CD14-positive monocyte (primary cell): Measurements from ENCODE around the gene TFPI2. TPM values are rescaled to one million over a fixed set of nuclear protein-coding genes. Genes with fewer than 3 reads are reported as not detected.

Experiments
- DNase-seq, 3 donors: peaks; one replicate each; pipeline ENCODE4 v3.0.0-alpha.2; 2011 to 2022
- H2AFZ ChIP-seq: 2 replicates; pipeline ENCODE4 v1.6.0; 2012; ENCODE audit warnings: mild to moderate bottlenecking, low read depth, low read length, inconsistent platforms; ENCODE audit not compliant: insufficient read depth, poor library complexity, severe bottlenecking
- H3K27ac ChIP-seq, 2 donors: 1 replicate in 1 of 2; 2 replicates in 1 of 2; pipeline ENCODE4 v1.5.1; 2012 to 2013; ENCODE audit warnings: low read length in 2 of 2, control low read depth in 1 of 2, inconsistent platforms in 1 of 2, low read depth in 1 of 2, mild to moderate bottlenecking in 1 of 2
- H3K27me3 ChIP-seq, 2 donors: one replicate each; pipeline versions ENCODE4 v1.6.0 to v1.6.1; 2011 to 2013; ENCODE audit warnings: low read length in 2 of 2; ENCODE audit not compliant: control insufficient read depth in 2 of 2, insufficient read depth in 2 of 2
- H3K36me3 ChIP-seq, 2 donors: replicated peaks in 1 of 2; 1 replicate in 1 of 2; 2 replicates in 1 of 2; pipeline versions ENCODE4 v1.5.1 to v1.6.1; 2012 to 2013; ENCODE audit warnings: low read length in 2 of 2, control low read depth in 1 of 2, inconsistent platforms in 1 of 2, mild to moderate bottlenecking in 1 of 2; ENCODE audit not compliant: insufficient read depth in 2 of 2, control insufficient read depth in 1 of 2
- H3K4me1 ChIP-seq, 2 donors: 1 replicate in 1 of 2; 2 replicates in 1 of 2; pipeline versions ENCODE4 v1.5.1 to v1.6.1; 2012 to 2013; ENCODE audit warnings: low read length in 2 of 2, control low read depth in 1 of 2, inconsistent platforms in 1 of 2, mild to moderate bottlenecking in 1 of 2, moderate library complexity in 1 of 2; ENCODE audit not compliant: insufficient read depth in 2 of 2, control insufficient read depth in 1 of 2
- H3K4me2 ChIP-seq: replicated peaks from 2 replicates; pipeline ENCODE3; 2012; ENCODE audit warnings: low read length, moderate library complexity, mild to moderate bottlenecking; ENCODE audit not compliant: poor library complexity, severe bottlenecking; ENCODE audit errors: extremely low read depth
- H3K4me3 ChIP-seq, 3 experiments: fragments of 200-600 bp in 1 of 3; sonication (generic) in 1 of 3; replicated peaks in 1 of 3; 1 replicate in 2 of 3; 2 replicates in 1 of 3; pipeline ENCODE4 v1.5.1; 2011 to 2013; ENCODE audit warnings: low read length in 3 of 3, mild to moderate bottlenecking in 3 of 3, control low read depth in 2 of 3, low read depth in 2 of 3, inconsistent platforms in 1 of 3, moderate library complexity in 1 of 3
- H3K79me2 ChIP-seq: 2 replicates; pipeline ENCODE4 v1.6.0; 2012; ENCODE audit warnings: mild to moderate bottlenecking, control low read depth, inconsistent platforms, low read length, moderate library complexity; ENCODE audit not compliant: insufficient read depth
- H3K9ac ChIP-seq: 2 replicates; pipeline ENCODE4 v1.6.0; 2017; ENCODE audit warnings: low read length, mild to moderate bottlenecking; ENCODE audit not compliant: insufficient read depth, poor library complexity, severe bottlenecking
- H3K9me3 ChIP-seq, 2 donors: replicated peaks in 1 of 2; 1 replicate in 1 of 2; 2 replicates in 1 of 2; pipeline versions ENCODE4 v1.5.1 to v1.6.1; 2012 to 2013; ENCODE audit warnings: low read length in 2 of 2, control low read depth in 1 of 2; ENCODE audit not compliant: control insufficient read depth in 1 of 2, insufficient read depth in 1 of 2
- H4K20me1 ChIP-seq: 2 replicates; pipeline ENCODE4 v1.6.0; 2012; ENCODE audit warnings: mild to moderate bottlenecking, low read length, control low read depth, moderate library complexity; ENCODE audit not compliant: insufficient read depth
- H3K27ac Mint-ChIP-seq, 7 donors: one replicate each; pipeline ENCODE4 v1.8.0; 2020; ENCODE audit warnings: mild to moderate bottlenecking in 7 of 7, mixed read lengths in 7 of 7, moderate library complexity in 6 of 7, inconsistent platforms in 2 of 7
- H3K27me3 Mint-ChIP-seq, 3 donors: one replicate each; pipeline ENCODE4 v1.8.0; 2021 to 2022; ENCODE audit warnings: low read depth in 3 of 3, mild to moderate bottlenecking in 3 of 3, mixed read lengths in 3 of 3, moderate library complexity in 3 of 3, inconsistent platforms in 1 of 3
- H3K36me3 Mint-ChIP-seq, 2 donors: one replicate each; pipeline ENCODE4 v1.8.0; 2020; ENCODE audit warnings: mixed read lengths in 2 of 2, inconsistent platforms in 1 of 2, mild to moderate bottlenecking in 1 of 2
- H3K4me1 Mint-ChIP-seq: one replicate; pipeline ENCODE4 v1.8.0; 2020; ENCODE audit warnings: mild to moderate bottlenecking, mixed read lengths
- H3K4me3 Mint-ChIP-seq, 2 donors: one replicate each; pipeline ENCODE4 v1.8.0; 2020; ENCODE audit warnings: mild to moderate bottlenecking in 2 of 2, mixed read lengths in 2 of 2, moderate library complexity in 1 of 2
- H3K9me3 Mint-ChIP-seq, 7 donors: one replicate each; pipeline ENCODE4 v1.8.0; 2020 to 2022; ENCODE audit warnings: mixed read lengths in 7 of 7, mild to moderate bottlenecking in 6 of 7, moderate library complexity in 6 of 7, inconsistent platforms in 2 of 7
- CTCF ChIP-seq: fragments of 200-600 bp; IDR thresholded peaks from one replicate; pipeline ENCODE4 v1.8.0; 2022; ENCODE audit warnings: antibody characterized with exemption, mild to moderate bottlenecking
- WGBS: methylation state at CpG from one replicate; pipeline ENCODE4 v1.1.5; 2013; ENCODE audit warnings: missing lambda C conversion rate; ENCODE audit not compliant: insufficient coverage; 5-methylcytosine and 5-hydroxymethylcytosine counted together
- intact Hi-C, 2 donors: fragments of 100-400 bp; cut with micrococcal nuclease; formaldehyde crosslinking; loops; one replicate each; pipeline versions ENCODE4 v1.15.0 to v1.15.1; 2023
- polyA plus RNA-seq, 3 donors: library from polyadenylated mRNA; depleted of rRNA in 1 of 3; unstranded in 2 of 3; stranded (reverse) in 1 of 3; fragments of 300-500 nt in 2 of 3; fragments of >200 nt in 1 of 3; fragmentation: Illumina TruSeq in 2 of 3; gene quantifications; 1 replicate in 2 of 3; 2 replicates in 1 of 3; pipeline ENCODE4 v1.2.3, GENCODE V29; 2012 to 2021

The TFPI2 gene
- polyA plus RNA-seq, 3 donors, result not detected

- H3K9me3 Mint-ChIP-seq, result no peaks in the 10 kb centered on the region
- Histone ChIP-seq H3K36me3 (no peaks in the 10 kb centered on the region), H3K79me2 (no peaks in the 10 kb centered on the region), H3K4me1 (no peaks in the 10 kb centered on the region), H2AFZ (no peak overlapping the region), H4K20me1 (no peaks in the 10 kb centered on the region), H3K9ac (no peak overlapping the region), H3K27ac (no peak overlapping the region), H3K4me3 (no peak overlapping the region), H3K27me3 (no peaks in the 10 kb centered on the region), H3K4me2 (no peak overlapping the region), H3K9me3 (no peaks in the 10 kb centered on the region)
- TF ChIP-seq CTCF, result peak; percentile 87
- H3K36me3 Mint-ChIP-seq, result no peaks in the 10 kb centered on the region
- WGBS, result no CpG with 5 or more reads among the region's 1 CpG
- no peak overlapping the region for H3K27ac Mint-ChIP-seq
- H3K4me1 Mint-ChIP-seq, result no peaks in the 10 kb centered on the region
- peaks cover 9 to 13% (median 11%) of the 10 kb centered on the region in 3 donors for H3K27me3 Mint-ChIP-seq
- H3K4me3 Mint-ChIP-seq, result no peak overlapping the region
- DNase-seq, result peak in 2 of 3 donors; percentile 1 to 24
- intact Hi-C loops, result loop anchor here in 1 of 2 donors (5.0 kb wide), 1 partner anchor 494 kb away; no protein-coding TSS in a partner anchor
These were observed 12.3 kb upstream of the TFPI2 start for GRCh38 chr7:93902777-93903423.

DNA sequence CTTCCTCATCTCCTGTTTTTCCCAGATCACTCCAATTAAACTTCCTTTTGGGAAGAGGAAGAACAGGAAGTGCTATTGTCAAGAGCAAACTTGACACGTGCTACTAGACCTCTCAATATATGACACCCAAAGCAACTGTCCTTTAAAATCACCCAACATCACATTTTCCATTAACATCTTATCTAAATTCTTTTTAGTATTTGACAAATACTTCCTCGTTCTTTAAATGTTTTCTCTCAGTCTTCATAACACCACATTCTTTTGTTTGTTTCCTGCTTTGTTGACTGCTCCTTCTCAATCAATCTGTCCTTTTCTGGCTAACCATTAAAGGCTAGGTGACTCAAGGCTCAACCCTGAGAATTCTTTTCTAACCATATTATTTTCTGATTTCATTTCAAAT, 7.1 kb upstream of the TFPI2 start:
- H3K27me3 Mint-ChIP-seq, result peaks cover 10 to 19% (median 12%) of the 10 kb centered on the region in 3 donors

More for the DNA sequence above, 7.1 kb upstream of the TFPI2 start:
- Mint-ChIP-seq H3K36me3 (no peaks in the 10 kb centered on the region), H3K4me3 (no peak overlapping the region), H3K9me3 (peaks cover 0 to 1% (median 0%) of the 10 kb centered on the region in 7 donors), H3K27ac (no peak overlapping the region), H3K4me1 (no peaks in the 10 kb centered on the region)
- no peaks in the 10 kb centered on the region for H4K20me1 ChIP-seq
- no peak overlapping the region for H3K9ac ChIP-seq
- no peaks in the 10 kb centered on the region for H3K36me3 ChIP-seq
- no peak for DNase-seq
- no peak overlapping the region for H3K4me2 ChIP-seq
- H2AFZ ChIP-seq, result no peak overlapping the region
- no peaks in the 10 kb centered on the region for H3K9me3 ChIP-seq
- intact Hi-C loops, result no loop called here
- peaks cover 0 to 5% of the 10 kb centered on the region in 2 donors for H3K27me3 ChIP-seq
- no peaks in the 10 kb centered on the region for H3K79me2 ChIP-seq
- H3K4me1 ChIP-seq, result no peaks in the 10 kb centered on the region
- 88% methylated on average over 1 of the region's 2 CpGs for WGBS
- no peak overlapping the region for H3K27ac ChIP-seq
- no peak overlapping the region for H3K4me3 ChIP-seq
- no peak for TF ChIP-seq CTCF
